Natural killer cell (primary cell): ENCODE results near the gene LARP4B. TPM values are rescaled to one million over a fixed set of nuclear protein-coding genes. Genes with fewer than 3 reads are reported as not detected.

Experiments
- ATAC-seq, 3 donors: fragments of 150-1000 bp in 2 of 3; fragments of 200-7000 bp in 1 of 3; cut with Tn5 transposase; 1 replicate in 1 of 3; 2 replicates in 2 of 3; pipeline ENCODE4 v1.10.0; 2021; ENCODE audit warnings: mild to moderate bottlenecking in 2 of 3, moderate library complexity in 2 of 3
- DNase-seq, 2 donors: peaks; one replicate each; pipeline versions ENCODE4 v3.0.0 to v3.0.0-alpha.2; 2013 to 2021; ENCODE audit warnings: mixed read lengths in 1 of 2
- H3K27ac ChIP-seq: one replicate; pipeline ENCODE4 v1.5.1; 2013; ENCODE audit warnings: mild to moderate bottlenecking, low read length
- H3K27me3 ChIP-seq: one replicate; pipeline ENCODE4 v1.6.1; 2013; ENCODE audit warnings: low read length; ENCODE audit not compliant: control insufficient read depth, insufficient read depth
- H3K36me3 ChIP-seq: one replicate; pipeline ENCODE4 v1.6.1; 2013; ENCODE audit warnings: low read length; ENCODE audit not compliant: control insufficient read depth, insufficient read depth
- H3K4me1 ChIP-seq: one replicate; pipeline ENCODE4 v1.6.1; 2013; ENCODE audit warnings: low read length; ENCODE audit not compliant: control insufficient read depth, insufficient read depth
- H3K4me3 ChIP-seq: one replicate; pipeline ENCODE4 v1.5.1; 2013; ENCODE audit warnings: low read length
- H3K9me3 ChIP-seq: one replicate; pipeline ENCODE4 v1.6.1; 2013; ENCODE audit warnings: low read length; ENCODE audit not compliant: control insufficient read depth, insufficient read depth
- H3K27ac Mint-ChIP-seq, 2 donors: one replicate each; pipeline ENCODE4 v1.8.0; 2022; ENCODE audit warnings: mild to moderate bottlenecking in 2 of 2, mixed read lengths in 2 of 2, moderate library complexity in 1 of 2
- H3K27me3 Mint-ChIP-seq, 2 donors: one replicate each; pipeline ENCODE4 v1.8.0; 2022; ENCODE audit warnings: low read depth in 2 of 2, mixed read lengths in 2 of 2
- H3K36me3 Mint-ChIP-seq: one replicate; pipeline ENCODE4 v1.8.0; 2022; ENCODE audit warnings: mixed read lengths
- H3K4me1 Mint-ChIP-seq, 2 donors: one replicate each; pipeline ENCODE4 v1.8.0; 2022; ENCODE audit warnings: mixed read lengths in 2 of 2
- H3K4me3 Mint-ChIP-seq: one replicate; pipeline ENCODE4 v1.8.0; 2022; ENCODE audit warnings: mild to moderate bottlenecking, moderate library complexity, mixed read lengths
- H3K9me3 Mint-ChIP-seq, 2 donors: one replicate each; pipeline ENCODE4 v1.8.0; 2022; ENCODE audit warnings: mixed read lengths in 2 of 2
- WGBS: methylation state at CpG from one replicate; pipeline ENCODE4 v1.1.7; 2013; ENCODE audit warnings: missing lambda C conversion rate; ENCODE audit not compliant: insufficient coverage; 5-methylcytosine and 5-hydroxymethylcytosine counted together
- intact Hi-C: fragments of 100-400 bp; cut with micrococcal nuclease; formaldehyde crosslinking; loops from one replicate; pipeline ENCODE4 v1.14.2; 2022
- total RNA-seq, 4 donors: library from RNA; stranded (reverse); fragments of 120-200 nt in 1 of 4; gene quantifications; one replicate each; pipeline versions ENCODE4 v1.2.3 to v1.2.4, GENCODE V29; 2013 to 2022
- TF ChIP-seq, protein P1 (sequence below): fragments of 200-600 bp; IDR thresholded peaks from one replicate; pipeline ENCODE4 v1.8.0; 2022; ENCODE audit warnings: antibody characterized with exemption

LARP4B gene
- total RNA-seq, 3 donors from 2014 or later (not counting 1 experiment from before 2014, with no cell fraction given) = 75.5 to 95.4 (median 90.2) TPM

DNA sequence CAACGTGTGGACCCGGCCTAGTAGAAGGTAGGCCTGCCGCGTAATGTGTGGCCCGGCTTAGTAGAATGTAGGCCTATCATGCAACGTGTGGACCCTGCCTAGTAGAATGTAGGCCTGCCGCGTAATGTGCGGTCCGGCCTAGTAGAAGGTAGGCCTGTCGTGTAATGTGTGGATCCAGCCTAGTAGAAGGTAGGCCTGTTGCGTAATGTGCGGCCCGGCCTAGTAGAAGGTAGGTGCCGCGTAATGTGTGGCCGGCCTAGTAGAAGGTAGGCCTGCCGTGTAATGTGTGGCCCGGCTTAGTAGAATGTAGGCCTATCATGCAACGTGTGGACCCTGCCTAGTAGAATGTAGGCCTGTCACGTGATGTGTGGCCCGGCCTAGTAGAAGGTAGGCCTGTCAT, 44.8 kb upstream of the LARP4B start:
- Histone ChIP-seq H3K27me3 (no peaks in the 10 kb centered on the region), H3K36me3 (no peaks in the 10 kb centered on the region), H3K4me3 (no peak overlapping the region), H3K9me3 (peaks cover 21% of the 10 kb centered on the region), H3K27ac (no peak overlapping the region), H3K4me1 (no peaks in the 10 kb centered on the region)
- TF ChIP-seq, protein P1, sequence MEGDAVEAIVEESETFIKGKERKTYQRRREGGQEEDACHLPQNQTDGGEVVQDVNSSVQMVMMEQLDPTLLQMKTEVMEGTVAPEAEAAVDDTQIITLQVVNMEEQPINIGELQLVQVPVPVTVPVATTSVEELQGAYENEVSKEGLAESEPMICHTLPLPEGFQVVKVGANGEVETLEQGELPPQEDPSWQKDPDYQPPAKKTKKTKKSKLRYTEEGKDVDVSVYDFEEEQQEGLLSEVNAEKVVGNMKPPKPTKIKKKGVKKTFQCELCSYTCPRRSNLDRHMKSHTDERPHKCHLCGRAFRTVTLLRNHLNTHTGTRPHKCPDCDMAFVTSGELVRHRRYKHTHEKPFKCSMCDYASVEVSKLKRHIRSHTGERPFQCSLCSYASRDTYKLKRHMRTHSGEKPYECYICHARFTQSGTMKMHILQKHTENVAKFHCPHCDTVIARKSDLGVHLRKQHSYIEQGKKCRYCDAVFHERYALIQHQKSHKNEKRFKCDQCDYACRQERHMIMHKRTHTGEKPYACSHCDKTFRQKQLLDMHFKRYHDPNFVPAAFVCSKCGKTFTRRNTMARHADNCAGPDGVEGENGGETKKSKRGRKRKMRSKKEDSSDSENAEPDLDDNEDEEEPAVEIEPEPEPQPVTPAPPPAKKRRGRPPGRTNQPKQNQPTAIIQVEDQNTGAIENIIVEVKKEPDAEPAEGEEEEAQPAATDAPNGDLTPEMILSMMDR = no peak
- no peak overlapping the region for H3K4me3 Mint-ChIP-seq
- intact Hi-C loops = no loop called here
- no peak overlapping the region for H3K27ac Mint-ChIP-seq
- WGBS = 98% methylated on average over 22 of the region's 22 CpGs
- H3K36me3 Mint-ChIP-seq = peaks cover 12% of the 10 kb centered on the region
- H3K4me1 Mint-ChIP-seq = no peaks in the 10 kb centered on the region
- peaks cover 5 to 11% of the 10 kb centered on the region in 2 donors for H3K9me3 Mint-ChIP-seq
- ATAC-seq (no peak), DNase-seq (no peak)
- no peaks in the 10 kb centered on the region for H3K27me3 Mint-ChIP-seq

DNA sequence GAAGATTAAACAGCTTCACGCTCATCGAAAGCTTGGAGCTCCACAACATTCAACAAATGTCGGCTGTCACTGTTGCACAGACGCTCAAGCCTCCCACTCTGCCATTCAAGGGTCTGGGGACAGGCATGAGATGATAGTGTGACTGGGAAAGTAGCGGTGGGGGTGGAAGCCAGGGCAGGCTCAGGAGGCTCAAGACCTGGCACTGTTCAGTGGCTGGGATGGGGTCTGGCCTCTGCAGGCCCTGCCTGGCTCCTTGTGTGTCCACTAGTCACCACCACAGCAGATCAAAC, 43.2 kb upstream of the LARP4B start:
- H3K9me3 Mint-ChIP-seq = peaks cover 5 to 7% of the 10 kb centered on the region in 2 donors
- TF ChIP-seq, protein P1 = no peak
- no peaks in the 10 kb centered on the region for H3K27me3 ChIP-seq
- H3K4me1 Mint-ChIP-seq = no peaks in the 10 kb centered on the region
- no peaks in the 10 kb centered on the region for H3K4me1 ChIP-seq
- ATAC-seq (no peak), DNase-seq (no peak)
- H3K4me3 Mint-ChIP-seq = no peak overlapping the region
- H3K9me3 ChIP-seq = peaks cover 9% of the 10 kb centered on the region
- WGBS = 96% methylated on average over 5 of the region's 5 CpGs
- H3K27ac Mint-ChIP-seq = no peak overlapping the region
- no peaks in the 10 kb centered on the region for H3K36me3 ChIP-seq
- intact Hi-C loops = no loop called here
- H3K27me3 Mint-ChIP-seq = peaks cover 3% of the 10 kb centered on the region in 2 donors
- peaks cover 12% of the 10 kb centered on the region for H3K36me3 Mint-ChIP-seq
- no peak overlapping the region for H3K4me3 ChIP-seq
- no peak overlapping the region for H3K27ac ChIP-seq

DNA sequence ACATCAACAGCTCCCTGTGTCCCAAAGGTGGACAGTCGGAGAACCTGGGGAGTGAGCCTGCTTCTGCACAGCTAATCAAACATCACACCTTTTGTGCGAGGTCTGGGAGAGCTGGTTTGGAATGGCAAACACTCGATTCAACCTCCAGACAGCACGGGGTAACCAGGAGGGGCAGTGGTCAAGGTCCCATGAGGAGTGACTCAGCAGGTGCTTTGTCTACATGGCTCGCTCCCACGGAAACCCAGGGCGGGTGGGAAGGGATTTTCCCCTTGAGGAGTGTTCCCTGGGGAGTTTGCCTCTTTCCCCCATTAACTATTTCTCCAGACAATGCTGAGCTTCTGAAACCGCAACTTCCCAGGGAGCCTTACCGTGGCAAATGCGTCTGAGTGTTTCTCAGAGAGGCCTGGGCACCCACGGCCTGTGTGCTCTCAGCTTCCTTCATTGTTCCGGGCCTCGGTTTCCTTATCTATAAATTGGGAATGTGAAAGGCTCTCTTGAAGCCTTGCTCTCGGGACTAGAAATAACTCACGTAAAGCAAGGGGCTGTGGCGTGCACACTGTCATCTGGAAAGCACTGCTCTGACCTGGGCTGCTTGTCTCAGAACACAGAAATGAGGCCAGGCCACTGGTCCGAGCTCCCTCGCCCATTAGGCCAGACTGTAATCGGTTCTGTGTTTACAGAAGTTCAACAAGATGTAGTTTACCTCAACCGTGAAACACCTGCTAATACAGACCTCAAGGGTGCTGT, 42.7 kb upstream of the LARP4B start:
- TF ChIP-seq, protein P1 = no peak
- H3K27ac ChIP-seq = no peak overlapping the region
- intact Hi-C loops = no loop called here
- H3K4me3 ChIP-seq = no peak overlapping the region
- DNase-seq (no peak), ATAC-seq (no peak)
- H3K4me1 Mint-ChIP-seq = no peaks in the 10 kb centered on the region
- 90% methylated on average over 20 of the region's 20 CpGs for WGBS
- no peak overlapping the region for H3K4me3 Mint-ChIP-seq
- peaks cover 8 to 9% of the 10 kb centered on the region in 2 donors for H3K27me3 Mint-ChIP-seq
- peaks cover 5 to 6% of the 10 kb centered on the region in 2 donors for H3K9me3 Mint-ChIP-seq
- H3K36me3 ChIP-seq = no peaks in the 10 kb centered on the region
- H3K27ac Mint-ChIP-seq = no peak overlapping the region
- H3K27me3 ChIP-seq = no peaks in the 10 kb centered on the region
- H3K9me3 ChIP-seq = peaks cover 6% of the 10 kb centered on the region
- peaks cover 9% of the 10 kb centered on the region for H3K36me3 Mint-ChIP-seq
- no peaks in the 10 kb centered on the region for H3K4me1 ChIP-seq

DNA sequence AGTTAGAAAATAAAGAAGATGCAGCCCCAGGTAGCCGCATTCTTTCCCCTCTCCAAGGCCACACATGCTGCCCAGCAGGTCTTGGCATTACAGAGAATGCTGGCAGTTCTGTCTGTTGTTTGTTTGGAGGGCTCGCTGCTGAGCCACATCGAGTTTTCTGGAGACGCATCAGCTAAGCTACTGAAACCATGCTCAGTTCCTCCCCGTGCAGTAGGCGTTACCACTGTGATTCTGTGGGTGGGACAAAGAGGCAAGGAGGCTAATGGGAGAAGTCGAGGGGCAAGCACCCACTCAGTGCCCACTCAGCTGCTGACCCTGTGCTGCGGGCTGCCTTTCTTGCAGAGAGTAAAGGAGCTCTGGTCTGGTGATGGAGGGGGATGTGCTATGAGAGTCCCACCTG, 41.3 kb upstream of the LARP4B start:
- H3K27me3 ChIP-seq = no peaks in the 10 kb centered on the region
- Mint-ChIP-seq H3K4me1 (no peaks in the 10 kb centered on the region), H3K36me3 (no peaks in the 10 kb centered on the region), H3K27ac (no peak overlapping the region), H3K27me3 (peaks cover 18 to 19% of the 10 kb centered on the region in 2 donors), H3K9me3 (no peaks in the 10 kb centered on the region), H3K4me3 (no peak overlapping the region)
- intact Hi-C loops = no loop called here
- no peak overlapping the region for H3K27ac ChIP-seq
- DNase-seq (no peak), ATAC-seq (no peak)
- TF ChIP-seq, protein P1 = no peak
- no peak overlapping the region for H3K4me3 ChIP-seq
- no peaks in the 10 kb centered on the region for H3K36me3 ChIP-seq
- H3K4me1 ChIP-seq = no peaks in the 10 kb centered on the region
- no peaks in the 10 kb centered on the region for H3K9me3 ChIP-seq
- 86% methylated on average over 8 of the region's 8 CpGs for WGBS
